Upper lobe of right lung (tissue), 1 donor: ENCODE results near the gene SAMD3. TPM values are rescaled to one million over a fixed set of nuclear protein-coding genes. Genes with fewer than 3 reads are reported as not detected.
"Not testable (repeated sequence)": the region's sequence is repeated elsewhere in the genome, so short reads cannot be mapped to it uniquely, and the experiment has no call there.

ENCODE experiments used
- ATAC-seq: fragments of 200-7000 bp; cut with Tn5 transposase; one replicate; pipeline ENCODE4 v1.9.1; 2020; ENCODE audit warnings: mild to moderate bottlenecking, moderate library complexity
- DNase-seq: peaks from one replicate; pipeline ENCODE4 v3.0.0-alpha.2; 2020
- H3K27ac ChIP-seq: fragments of 200-600 bp; one replicate; pipeline ENCODE4 v1.8.0; 2022
- H3K27me3 ChIP-seq: fragments of 200-600 bp; one replicate; pipeline ENCODE4 v1.8.0; 2022; ENCODE audit warnings: mild to moderate bottlenecking
- H3K36me3 ChIP-seq: fragments of 200-600 bp; one replicate; pipeline ENCODE4 v1.8.0; 2022
- H3K4me1 ChIP-seq: fragments of 200-600 bp; one replicate; pipeline ENCODE4 v1.8.0; 2022
- H3K4me3 ChIP-seq: fragments of 200-600 bp; one replicate; pipeline ENCODE4 v1.8.0; 2022; ENCODE audit warnings: mild to moderate bottlenecking
- H3K9me3 ChIP-seq: fragments of 200-600 bp; one replicate; pipeline ENCODE4 v1.8.0; 2022
- intact Hi-C: fragments of 100-400 bp; cut with DNase I; formaldehyde crosslinking; loops from one replicate; pipeline ENCODE4 v1.11.0; 2022
- total RNA-seq: library from RNA; stranded (reverse); fragmentation: NEBNext Ultra II Directional; extraction: Animal tissue kit (Norgen Biotek cat#: 25700); gene quantifications from one replicate; pipeline ENCODE4 v1.2.1, GENCODE V29; 2021
- TF ChIP-seq, protein P1 (sequence below): fragments of 200-600 bp; IDR thresholded peaks from one replicate; pipeline ENCODE4 v1.8.0; 2022; ENCODE audit warnings: antibody characterized with exemption
- donor health status: DM: no; HTN: yes; CAD: no; lungs with severe emphysema.

SAMD3 gene
- total RNA-seq, 1 donor from 2014 or later, result 5.2 TPM

DNA sequence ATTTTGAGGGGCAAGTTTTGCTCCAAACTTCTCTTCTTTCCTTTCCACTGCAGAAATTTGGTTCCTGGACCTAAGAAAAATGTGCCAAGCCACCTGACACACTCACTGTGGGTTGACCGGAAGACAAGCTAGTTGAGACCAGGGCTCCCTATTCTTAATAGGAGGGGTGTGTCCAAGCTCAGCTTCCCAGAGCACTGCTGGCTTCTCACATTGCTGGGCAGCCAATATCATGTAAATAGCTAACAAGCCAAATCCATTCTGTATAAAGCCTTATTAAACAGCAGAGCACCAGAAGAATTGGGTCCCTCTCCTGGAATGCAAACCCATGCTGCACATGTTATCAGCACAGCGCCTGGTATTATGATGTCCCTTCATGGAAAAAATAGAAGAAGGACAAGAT lies 17.0 kb upstream of the SAMD3 start:
- TF ChIP-seq, protein P1, sequence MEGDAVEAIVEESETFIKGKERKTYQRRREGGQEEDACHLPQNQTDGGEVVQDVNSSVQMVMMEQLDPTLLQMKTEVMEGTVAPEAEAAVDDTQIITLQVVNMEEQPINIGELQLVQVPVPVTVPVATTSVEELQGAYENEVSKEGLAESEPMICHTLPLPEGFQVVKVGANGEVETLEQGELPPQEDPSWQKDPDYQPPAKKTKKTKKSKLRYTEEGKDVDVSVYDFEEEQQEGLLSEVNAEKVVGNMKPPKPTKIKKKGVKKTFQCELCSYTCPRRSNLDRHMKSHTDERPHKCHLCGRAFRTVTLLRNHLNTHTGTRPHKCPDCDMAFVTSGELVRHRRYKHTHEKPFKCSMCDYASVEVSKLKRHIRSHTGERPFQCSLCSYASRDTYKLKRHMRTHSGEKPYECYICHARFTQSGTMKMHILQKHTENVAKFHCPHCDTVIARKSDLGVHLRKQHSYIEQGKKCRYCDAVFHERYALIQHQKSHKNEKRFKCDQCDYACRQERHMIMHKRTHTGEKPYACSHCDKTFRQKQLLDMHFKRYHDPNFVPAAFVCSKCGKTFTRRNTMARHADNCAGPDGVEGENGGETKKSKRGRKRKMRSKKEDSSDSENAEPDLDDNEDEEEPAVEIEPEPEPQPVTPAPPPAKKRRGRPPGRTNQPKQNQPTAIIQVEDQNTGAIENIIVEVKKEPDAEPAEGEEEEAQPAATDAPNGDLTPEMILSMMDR, result no peak
- no peaks in the 10 kb centered on the region for H3K36me3 ChIP-seq
- H3K4me1 ChIP-seq, result no peaks in the 10 kb centered on the region
- ATAC-seq (no peak), DNase-seq (no peak)
- H3K27me3 ChIP-seq, result no peaks in the 10 kb centered on the region
- H3K9me3 ChIP-seq, result no peaks in the 10 kb centered on the region
- H3K27ac ChIP-seq, result no peak overlapping the region
- H3K4me3 ChIP-seq, result no peak overlapping the region
- intact Hi-C loops, result no loop called here

DNA sequence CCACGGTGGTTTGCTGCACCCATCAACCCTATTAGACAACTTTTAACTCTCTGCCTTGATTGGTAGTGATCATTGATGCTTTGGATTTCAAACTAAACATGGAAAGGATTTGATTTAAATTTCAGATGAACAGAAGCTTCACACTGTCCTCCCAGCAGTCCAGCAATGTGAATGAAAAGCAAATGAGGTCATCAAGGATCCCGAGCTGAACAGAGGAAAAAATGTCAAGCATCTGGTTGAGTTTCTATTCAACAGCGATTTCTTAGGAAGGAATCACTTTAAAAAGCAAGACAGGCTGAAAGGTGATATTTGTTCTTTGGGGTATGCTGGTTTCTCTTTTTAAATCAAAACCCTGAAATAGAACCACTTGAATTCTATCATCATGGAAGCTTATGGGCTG lies 10.6 kb upstream of the SAMD3 start:
- H3K4me1 ChIP-seq, result no peaks in the 10 kb centered on the region
- DNase-seq, result no peak
- TF ChIP-seq, protein P1, result no peak
- H3K36me3 ChIP-seq, result no peaks in the 10 kb centered on the region
- no peaks in the 10 kb centered on the region for H3K9me3 ChIP-seq
- no peak overlapping the region for H3K27ac ChIP-seq
- intact Hi-C loops, result no loop called here
- no peak for ATAC-seq
- H3K27me3 ChIP-seq, result no peaks in the 10 kb centered on the region
- no peak overlapping the region for H3K4me3 ChIP-seq

DNA sequence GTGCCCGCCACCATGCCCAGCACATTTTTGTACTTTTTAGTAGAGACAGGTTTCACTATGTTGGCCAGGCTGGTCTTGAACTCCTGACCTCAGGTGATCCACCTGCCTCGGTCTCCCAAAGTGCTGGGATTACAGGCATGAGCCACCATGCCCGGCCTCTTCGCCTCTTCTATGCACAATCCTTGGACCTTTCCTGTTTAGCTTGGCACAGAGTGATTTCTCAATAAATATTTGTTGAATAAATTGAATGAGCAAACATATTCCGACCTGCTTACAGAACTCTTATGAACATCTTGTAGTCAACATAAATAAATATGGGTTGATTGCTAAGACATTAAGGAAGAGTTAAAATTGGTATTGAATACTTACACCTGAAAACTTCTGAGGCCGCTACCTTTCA lies 7.8 kb upstream of the SAMD3 start:
- H3K36me3 ChIP-seq, H3K9me3 ChIP-seq, ATAC-seq, H3K27me3 ChIP-seq, intact Hi-C loops, H3K27ac ChIP-seq, DNase-seq, H3K4me3 ChIP-seq, H3K4me1 ChIP-seq: not testable (repeated sequence)

DNA sequence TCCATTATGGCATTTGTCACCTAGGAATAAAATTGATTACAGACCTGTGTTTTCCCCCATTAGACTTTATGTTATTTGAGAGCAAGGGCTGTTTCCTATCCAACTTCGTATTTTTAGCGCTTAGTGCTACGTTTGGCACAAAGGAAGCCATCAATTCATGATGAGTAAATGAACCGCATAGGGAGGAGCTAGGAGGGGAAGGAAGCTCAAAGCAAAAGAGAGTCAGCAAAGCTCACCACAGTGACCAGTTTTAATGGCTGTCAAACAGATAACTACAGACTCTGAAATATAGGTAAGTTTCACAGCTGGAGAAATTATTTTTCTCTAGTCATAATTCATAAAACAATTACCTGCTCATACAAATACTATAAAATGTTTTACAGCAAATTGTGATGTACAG lies 6.9 kb upstream of the SAMD3 start:
- Histone ChIP-seq H3K27ac (no peak overlapping the region), H3K27me3 (no peaks in the 10 kb centered on the region), H3K9me3 (no peaks in the 10 kb centered on the region), H3K36me3 (no peaks in the 10 kb centered on the region), H3K4me3 (no peak overlapping the region), H3K4me1 (no peaks in the 10 kb centered on the region)
- TF ChIP-seq, protein P1, result no peak
- no peak for ATAC-seq
- DNase-seq, result no peak
- intact Hi-C loops, result no loop called here

DNA sequence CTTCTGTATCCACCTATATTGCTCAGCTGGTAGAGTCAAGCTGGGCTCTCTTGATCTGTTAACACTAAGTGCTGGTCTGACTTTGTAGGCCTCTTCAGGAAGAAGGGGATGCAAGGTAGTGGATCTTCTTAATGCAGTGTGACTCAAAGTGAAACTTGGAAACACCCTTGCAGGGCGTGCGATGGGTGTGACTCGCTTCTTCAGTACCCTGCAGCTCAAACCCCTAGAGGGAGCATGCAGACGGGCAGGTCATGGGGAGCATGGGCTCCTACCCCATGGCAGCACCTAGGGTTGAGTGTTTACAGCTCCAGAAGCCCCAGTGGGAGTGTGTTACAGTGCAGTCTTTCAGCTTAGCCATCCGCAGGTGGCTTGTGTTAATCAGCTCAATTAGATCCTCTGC lies 757 bp upstream of the SAMD3 start:
- no peaks in the 10 kb centered on the region for H3K27me3 ChIP-seq
- intact Hi-C loops, result no loop called here
- no peaks in the 10 kb centered on the region for H3K36me3 ChIP-seq
- TF ChIP-seq, protein P1, result no peak
- ATAC-seq, result peak; percentile 49
- H3K9me3 ChIP-seq, result no peaks in the 10 kb centered on the region
- no peak for DNase-seq
- no peak overlapping the region for H3K4me3 ChIP-seq
- no peak overlapping the region for H3K27ac ChIP-seq
- H3K4me1 ChIP-seq, result no peaks in the 10 kb centered on the region

DNA sequence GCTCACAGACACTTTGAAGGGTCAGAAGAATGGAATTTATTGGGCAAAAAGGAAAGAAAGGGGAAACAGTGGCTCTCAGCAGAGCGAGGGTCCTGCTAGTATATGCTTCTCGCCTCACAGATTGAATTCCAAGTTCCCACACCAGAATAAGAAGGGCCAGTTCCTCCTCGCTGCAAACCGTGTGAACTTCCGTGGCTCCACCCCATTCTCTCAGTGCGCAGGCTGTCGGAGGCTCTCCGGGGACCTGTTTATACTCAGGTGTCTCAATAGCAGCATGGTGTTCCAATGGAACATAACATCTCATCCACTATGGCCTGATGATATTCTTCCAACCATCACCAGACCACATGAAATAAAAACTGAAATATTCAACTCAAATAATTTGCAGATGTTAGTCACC lies 4.6 kb downstream of the SAMD3 start:
- H3K27me3 ChIP-seq, result no peaks in the 10 kb centered on the region
- H3K27ac ChIP-seq, result no peak overlapping the region
- no peaks in the 10 kb centered on the region for H3K4me1 ChIP-seq
- ATAC-seq, result no peak
- H3K36me3 ChIP-seq, result no peaks in the 10 kb centered on the region
- intact Hi-C loops, result no loop called here
- no peak for DNase-seq
- no peak overlapping the region for H3K4me3 ChIP-seq
- H3K9me3 ChIP-seq, result no peaks in the 10 kb centered on the region
- TF ChIP-seq, protein P1, result no peak
